GM21526 (cell line): ENCODE results near the gene CAMKMT.

ENCODE experiments used
- ATAC-seq: cut with Tn5 transposase; IDR thresholded peaks from one replicate; pipeline ENCODE4 v1.9.1; 2021; ENCODE audit warnings: moderate library complexity; ENCODE audit not compliant: unreplicated experiment, low FRiP score

CAMKMT gene

GRCh38 chr2:44632931-44633689 lies 271.4 kb downstream of the CAMKMT start:
- ATAC-seq = no peak

GRCh38 chr2:44635725-44636124 lies 274.0 kb downstream of the CAMKMT start:
- no peak for ATAC-seq

- ATAC-seq = no peak
Observed at GRCh38 chr2:44638649-44639048, 276.9 kb downstream of the CAMKMT start.

- no peak for ATAC-seq
Observed at GRCh38 chr2:44639399-44639798, 277.7 kb downstream of the CAMKMT start.

- no peak for ATAC-seq
Observed at GRCh38 chr2:44642123-44642857, 280.5 kb downstream of the CAMKMT start.

GRCh38 chr2:44645937-44646336 lies 284.2 kb downstream of the CAMKMT start:
- no peak for ATAC-seq

GRCh38 chr2:44649381-44649780 lies 287.6 kb downstream of the CAMKMT start:
- no peak for ATAC-seq

GRCh38 chr2:44650796-44651195 lies 289.0 kb downstream of the CAMKMT start:
- ATAC-seq = no peak

- ATAC-seq = no peak
Observed at GRCh38 chr2:44651974-44652373, 290.2 kb downstream of the CAMKMT start.

GRCh38 chr2:44652701-44653100 lies 291.0 kb downstream of the CAMKMT start:
- ATAC-seq = no peak

- no peak for ATAC-seq
Observed at GRCh38 chr2:44655401-44655864, 293.7 kb downstream of the CAMKMT start.

GRCh38 chr2:44656460-44656859 lies 294.7 kb downstream of the CAMKMT start:
- no peak for ATAC-seq

GRCh38 chr2:44663471-44664073 lies 301.8 kb downstream of the CAMKMT start:
- ATAC-seq = no peak

- ATAC-seq = no peak
Observed at GRCh38 chr2:44668336-44668735, 306.6 kb downstream of the CAMKMT start.

GRCh38 chr2:44671276-44671675 lies 309.5 kb downstream of the CAMKMT start:
- ATAC-seq = no peak

GRCh38 chr2:44671916-44672315 lies 310.2 kb downstream of the CAMKMT start:
- ATAC-seq = no peak

- ATAC-seq = no peak
Observed at GRCh38 chr2:44672431-44672830, 310.7 kb downstream of the CAMKMT start.

- no peak for ATAC-seq
Observed at GRCh38 chr2:44674473-44675284, 312.9 kb downstream of the CAMKMT start.

GRCh38 chr2:44676379-44676778 lies 314.6 kb downstream of the CAMKMT start:
- no peak for ATAC-seq

GRCh38 chr2:44679584-44679983 lies 317.8 kb downstream of the CAMKMT start:
- no peak for ATAC-seq

- no peak for ATAC-seq
Observed at GRCh38 chr2:44679990-44680389, 318.2 kb downstream of the CAMKMT start.
